Spinal cord (tissue), 10 donors: ENCODE results near the gene KIF5C. TPM values are rescaled to one million over a fixed set of nuclear protein-coding genes. Genes with fewer than 3 reads are reported as not detected.

Experiments
- DNase-seq, 6 donors: peaks; one replicate each; pipeline versions ENCODE4 v3.0.0 to v3.0.0-alpha.2; 2013 to 2015; ENCODE audit warnings: low spot score in 6 of 6, low read depth in 4 of 6
- H3K27ac ChIP-seq: one replicate; pipeline ENCODE4 v1.5.1; 2013; ENCODE audit warnings: low read depth, low read length, control low read depth
- H3K27me3 ChIP-seq: one replicate; pipeline ENCODE4 v1.6.1; 2013; ENCODE audit warnings: low read length; ENCODE audit not compliant: control insufficient read depth, insufficient read depth
- H3K36me3 ChIP-seq: one replicate; pipeline ENCODE4 v1.6.1; 2013; ENCODE audit warnings: low read length; ENCODE audit not compliant: control insufficient read depth, insufficient read depth
- H3K4me1 ChIP-seq: one replicate; pipeline ENCODE4 v1.6.1; 2013; ENCODE audit warnings: low read length; ENCODE audit not compliant: control insufficient read depth, insufficient read depth
- H3K4me3 ChIP-seq: one replicate; pipeline ENCODE4 v1.5.1; 2013; ENCODE audit warnings: low read depth, low read length, control low read depth
- H3K9me3 ChIP-seq: one replicate; pipeline ENCODE4 v1.6.1; 2013; ENCODE audit warnings: low read length; ENCODE audit not compliant: control insufficient read depth, insufficient read depth
- WGBS: methylation state at CpG from one replicate; pipeline ENCODE4 v1.1.5; 2013; ENCODE audit warnings: missing lambda C conversion rate; ENCODE audit not compliant: insufficient coverage; 5-methylcytosine and 5-hydroxymethylcytosine counted together
- polyA plus RNA-seq, 2 donors: library from polyadenylated mRNA; unstranded; fragments of 120-200 nt; gene quantifications; one replicate each; pipeline ENCODE4 v1.2.1, GENCODE V29; 2013; ENCODE audit not compliant: insufficient read length in 2 of 2
- total RNA-seq, 2 donors: library from RNA; depleted of rRNA in 1 of 2; stranded (reverse); fragments of 120-200 nt in 1 of 2; fragments of >200 nt in 1 of 2; gene quantifications; one replicate each; pipeline versions ENCODE4 v1.2.3 to v1.2.4, GENCODE V29; 2013 to 2014
- donor health status: healthy.

The KIF5C gene
- total and polyA plus RNA-seq, 4 donors, result 79.2 to 279 (median 210) TPM

DNA sequence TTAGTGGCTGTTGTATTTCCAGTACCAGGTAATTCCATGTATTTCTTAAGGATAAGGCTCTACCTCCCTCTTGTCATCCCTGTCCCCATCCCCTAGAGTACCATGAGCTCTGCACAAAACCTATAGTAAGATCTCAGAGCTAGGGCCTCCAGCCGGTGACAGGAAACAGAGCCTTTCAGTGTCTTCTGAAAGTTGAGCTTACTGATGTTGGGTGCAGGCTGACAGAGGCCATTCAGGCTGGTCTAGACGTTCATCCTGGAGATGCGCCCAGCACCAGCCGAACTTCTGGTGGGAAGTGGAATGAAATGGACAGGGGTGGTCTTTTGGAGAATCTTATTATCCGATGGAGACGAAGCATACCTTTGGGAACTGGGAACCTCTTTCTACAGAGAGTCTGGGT lies 146.7 kb downstream of the KIF5C start:
- Histone ChIP-seq H3K4me1 (peaks cover 4% of the 10 kb centered on the region), H3K27ac (no peak overlapping the region), H3K27me3 (no peaks in the 10 kb centered on the region), H3K4me3 (no peak overlapping the region), H3K9me3 (no peaks in the 10 kb centered on the region), H3K36me3 (peaks cover under 1% of the 10 kb centered on the region)
- WGBS, result 84% methylated on average over 4 of the region's 6 CpGs
- no peak for DNase-seq

DNA sequence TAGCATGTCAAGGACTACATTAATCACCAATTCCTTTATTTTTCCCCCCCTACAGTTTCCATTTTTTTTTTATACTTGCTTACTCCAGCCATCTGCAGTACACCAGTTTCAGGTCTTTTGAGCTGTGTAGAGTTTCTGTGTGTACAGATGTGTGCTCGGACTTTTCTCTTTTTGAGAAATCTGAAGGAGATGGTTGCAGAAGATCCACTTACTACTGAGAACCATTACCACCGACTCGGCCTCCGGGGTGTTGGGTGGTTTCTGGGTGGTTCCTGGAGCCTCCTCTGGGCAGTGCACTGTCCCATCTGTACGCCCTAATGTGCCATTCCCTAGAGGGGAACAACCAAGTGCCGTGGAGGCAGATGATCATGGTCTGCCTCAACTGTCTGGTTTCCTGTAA lies 148.1 kb downstream of the KIF5C start:
- H3K36me3 ChIP-seq, result no peaks in the 10 kb centered on the region
- H3K4me3 ChIP-seq, result no peak overlapping the region
- no peaks in the 10 kb centered on the region for H3K9me3 ChIP-seq
- H3K4me1 ChIP-seq, result peaks cover 4% of the 10 kb centered on the region
- H3K27me3 ChIP-seq, result no peaks in the 10 kb centered on the region
- DNase-seq, result no peak
- no peak overlapping the region for H3K27ac ChIP-seq
- WGBS, result no CpG with 5 or more reads among the region's 6 CpGs

DNA sequence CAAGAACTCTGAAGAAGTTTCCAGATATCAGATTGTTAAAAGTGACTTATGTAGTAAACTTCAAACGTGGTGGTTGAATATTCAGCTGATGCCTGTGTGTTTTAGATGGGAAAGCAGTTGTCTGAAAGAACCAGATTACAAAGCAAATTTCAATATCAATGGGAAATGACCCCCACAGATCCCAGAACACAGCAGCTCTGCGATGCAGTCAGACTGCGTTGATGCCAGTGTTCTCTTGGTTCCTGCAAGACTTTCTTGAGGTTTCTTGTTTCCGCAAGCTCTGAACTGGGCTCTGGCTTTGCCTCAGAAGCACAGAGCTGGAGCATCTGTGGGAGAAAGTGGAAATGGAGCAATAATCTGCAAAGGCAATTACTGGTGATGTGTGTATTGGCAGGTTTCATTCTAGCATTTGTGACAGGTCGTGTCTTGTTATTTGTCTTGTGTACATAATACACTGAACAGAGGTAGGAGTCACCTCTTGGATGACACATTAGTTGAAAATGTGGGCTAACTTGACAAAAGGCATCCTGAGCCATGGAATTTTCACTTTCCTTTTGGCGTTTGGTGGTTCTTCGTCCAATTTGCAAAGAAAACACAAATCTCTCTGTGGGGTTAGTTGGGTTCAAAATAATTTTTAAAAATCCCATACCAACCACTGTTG lies 152.7 kb downstream of the KIF5C start:
- H3K27me3 ChIP-seq, result no peaks in the 10 kb centered on the region
- WGBS, result 55% methylated on average over 4 of the region's 7 CpGs
- H3K36me3 ChIP-seq, result no peaks in the 10 kb centered on the region
- no peak overlapping the region for H3K4me3 ChIP-seq
- H3K4me1 ChIP-seq, result no peaks in the 10 kb centered on the region
- H3K27ac ChIP-seq, result no peak overlapping the region
- DNase-seq, result no peak
- no peaks in the 10 kb centered on the region for H3K9me3 ChIP-seq

DNA sequence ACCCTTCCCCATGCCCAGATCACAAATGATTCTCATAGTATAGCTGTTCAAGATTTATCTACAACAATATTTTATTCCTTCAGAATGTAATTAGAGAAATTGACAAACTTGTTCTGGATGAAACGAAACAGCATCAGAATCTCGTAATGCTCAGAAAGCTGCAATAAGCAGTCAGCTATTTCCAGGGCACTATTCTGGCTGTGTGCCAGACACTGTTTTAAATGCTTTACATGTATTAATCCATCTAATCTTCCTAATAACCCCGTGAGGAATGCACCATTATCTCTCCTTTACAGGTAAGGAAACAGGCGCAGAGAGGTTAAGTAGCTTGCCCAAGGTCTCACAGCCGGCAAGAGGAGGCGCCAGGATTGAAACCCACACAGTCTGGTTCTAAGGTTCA lies 153.3 kb downstream of the KIF5C start:
- H3K27ac ChIP-seq, result no peak overlapping the region
- H3K36me3 ChIP-seq, result no peaks in the 10 kb centered on the region
- 100% methylated on average over 2 of the region's 6 CpGs for WGBS
- H3K4me1 ChIP-seq, result no peaks in the 10 kb centered on the region
- H3K4me3 ChIP-seq, result no peak overlapping the region
- H3K9me3 ChIP-seq, result no peaks in the 10 kb centered on the region
- H3K27me3 ChIP-seq, result no peaks in the 10 kb centered on the region
- DNase-seq, result peak in 1 of 6 donors; percentile 28

DNA sequence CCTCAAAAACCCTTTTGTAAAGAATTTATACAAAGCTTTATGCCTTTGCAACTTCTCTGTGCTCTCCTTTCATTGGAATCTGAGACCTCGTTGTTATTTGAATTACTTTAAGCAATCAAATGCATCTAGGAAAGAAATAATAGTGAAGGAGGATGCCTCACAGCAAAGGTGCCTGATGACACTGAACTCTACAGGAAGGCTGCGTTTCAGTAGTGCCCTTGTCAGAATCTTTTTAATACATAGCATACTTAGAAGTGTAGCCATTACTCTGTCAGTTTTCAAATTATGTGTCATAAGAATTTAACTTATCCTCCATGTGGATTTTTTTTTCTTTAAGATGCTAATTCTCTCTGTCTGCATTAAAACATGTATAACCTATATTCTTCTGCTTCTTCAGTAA lies 153.9 kb downstream of the KIF5C start:
- Histone ChIP-seq H3K4me1 (no peaks in the 10 kb centered on the region), H3K9me3 (no peaks in the 10 kb centered on the region), H3K4me3 (no peak overlapping the region), H3K27me3 (no peaks in the 10 kb centered on the region), H3K27ac (no peak overlapping the region), H3K36me3 (no peaks in the 10 kb centered on the region)
- no CpG with 5 or more reads among the region's 2 CpGs for WGBS
- no peak for DNase-seq

DNA sequence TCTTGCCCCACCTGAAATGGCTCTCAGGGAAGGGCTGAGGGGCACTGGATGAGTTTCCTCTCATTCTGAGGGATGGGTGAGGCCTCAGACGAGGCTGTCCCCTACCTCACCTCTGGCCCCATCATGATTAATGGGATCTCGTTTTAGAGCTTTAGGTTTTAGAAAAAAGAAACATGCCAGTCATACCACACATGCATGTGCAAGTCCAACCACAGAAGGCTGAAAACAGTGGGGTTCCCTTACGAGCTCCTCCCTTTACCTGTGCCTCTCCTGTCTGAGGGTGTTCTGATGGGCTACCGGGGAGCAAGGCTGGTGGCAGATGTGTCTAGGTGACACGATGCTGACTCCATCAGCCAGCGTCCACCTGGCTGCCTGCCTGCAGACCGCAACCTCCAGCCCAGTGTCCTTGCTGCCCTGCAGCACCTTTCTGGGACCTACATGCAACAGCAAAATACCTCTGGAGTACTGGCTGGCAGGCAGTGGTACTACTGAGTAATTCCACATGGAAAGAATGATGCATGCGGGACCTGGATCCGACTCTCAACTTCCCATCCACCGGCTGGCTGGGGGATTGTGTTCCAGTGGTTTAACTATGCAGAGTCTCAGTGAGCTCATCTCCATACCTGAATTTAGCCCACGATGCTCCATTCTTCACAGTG lies 154.4 kb downstream of the KIF5C start:
- Histone ChIP-seq H3K36me3 (no peaks in the 10 kb centered on the region), H3K27me3 (no peaks in the 10 kb centered on the region), H3K4me3 (no peak overlapping the region), H3K4me1 (no peaks in the 10 kb centered on the region), H3K27ac (no peak overlapping the region), H3K9me3 (no peaks in the 10 kb centered on the region)
- 93% methylated on average over 4 of the region's 11 CpGs for WGBS
- DNase-seq, result no peak

DNA sequence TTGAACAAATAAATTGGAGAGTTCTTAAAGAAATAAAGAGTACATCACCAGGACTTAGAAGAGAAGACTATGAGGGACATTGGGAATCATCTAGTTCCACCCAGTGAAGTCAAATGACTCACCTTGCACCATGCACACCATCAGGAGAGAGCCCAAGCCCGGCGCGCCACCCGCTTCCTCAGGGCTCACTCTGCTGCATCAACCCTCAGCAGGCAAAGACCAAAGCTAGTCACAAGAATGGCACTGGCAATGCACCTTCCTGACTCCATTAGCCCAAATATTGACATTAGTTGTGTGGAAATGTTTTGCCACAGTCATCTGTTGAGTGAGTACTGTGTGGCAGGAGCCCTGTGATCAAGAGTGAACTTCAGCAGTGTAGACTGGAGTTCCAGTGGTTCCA lies 156.4 kb downstream of the KIF5C start:
- Histone ChIP-seq H3K4me1 (no peaks in the 10 kb centered on the region), H3K4me3 (no peak overlapping the region), H3K36me3 (no peaks in the 10 kb centered on the region), H3K27ac (no peak overlapping the region), H3K9me3 (no peaks in the 10 kb centered on the region), H3K27me3 (no peaks in the 10 kb centered on the region)
- 100% methylated on average over 2 of the region's 4 CpGs for WGBS
- DNase-seq, result no peak

DNA sequence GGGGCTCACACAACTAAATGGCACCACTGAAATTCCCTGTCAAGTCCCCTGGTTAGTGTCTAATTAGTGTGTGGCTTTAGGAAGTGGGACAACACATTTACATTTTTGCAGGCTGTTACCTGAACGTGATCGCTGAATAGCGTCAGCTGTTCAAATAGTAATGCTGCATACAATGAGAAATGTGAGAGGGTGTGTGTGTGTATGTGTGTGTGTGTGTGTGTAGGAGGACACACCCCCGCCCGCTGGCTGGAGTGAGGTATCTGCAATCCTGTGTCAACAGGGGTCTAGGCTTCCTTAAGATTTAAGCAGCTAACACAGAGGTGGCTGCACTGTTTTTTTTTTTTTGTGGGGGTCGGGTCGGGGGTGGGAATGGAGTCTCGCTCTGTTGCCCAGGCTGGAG lies 158.7 kb downstream of the KIF5C start:
- no peak for DNase-seq
- H3K27ac ChIP-seq, result no peak overlapping the region
- no peaks in the 10 kb centered on the region for H3K36me3 ChIP-seq
- peaks cover 4% of the 10 kb centered on the region for H3K4me1 ChIP-seq
- peaks cover 9% of the 10 kb centered on the region for H3K27me3 ChIP-seq
- 65% methylated on average over 5 of the region's 8 CpGs for WGBS
- H3K9me3 ChIP-seq, result no peaks in the 10 kb centered on the region
- H3K4me3 ChIP-seq, result no peak overlapping the region

DNA sequence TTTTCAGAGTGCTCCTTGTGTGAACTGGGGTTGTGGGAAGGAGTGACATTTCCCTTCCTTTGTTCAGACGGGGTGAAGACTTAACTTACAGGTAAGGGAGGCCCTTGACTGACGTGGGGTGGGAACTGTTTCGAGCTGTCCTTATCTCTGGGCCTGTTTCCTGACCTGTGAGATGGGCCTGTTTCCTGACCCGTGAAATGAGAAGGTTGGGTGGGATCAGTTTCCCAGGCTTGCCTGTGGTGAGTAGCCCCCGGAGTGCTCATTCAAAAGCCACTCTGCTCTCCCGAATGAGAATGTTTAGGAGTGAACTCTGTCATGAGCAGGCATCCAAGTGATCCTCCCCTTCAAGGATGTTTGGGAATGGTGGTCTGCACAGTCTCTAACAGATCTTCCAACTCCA lies 159.4 kb downstream of the KIF5C start:
- H3K4me3 ChIP-seq, result no peak overlapping the region
- H3K27ac ChIP-seq, result no peak overlapping the region
- peaks cover 15% of the 10 kb centered on the region for H3K27me3 ChIP-seq
- H3K4me1 ChIP-seq, result peaks cover 10% of the 10 kb centered on the region
- no peaks in the 10 kb centered on the region for H3K36me3 ChIP-seq
- 64% methylated on average over 6 of the region's 6 CpGs for WGBS
- no peak for DNase-seq
- H3K9me3 ChIP-seq, result no peaks in the 10 kb centered on the region
